K562 (cell line): ENCODE results near the gene KNCN. TPM values are rescaled to one million over a fixed set of nuclear protein-coding genes. Genes with fewer than 3 reads are reported as not detected.

Experiments
- DEAF1 ChIP-seq: fragments of 450-650 bp; formaldehyde crosslinking; IDR thresholded peaks from 2 replicates; pipeline ENCODE4 v1.4.0; 2020; ENCODE audit warnings: mild to moderate bottlenecking, moderate library complexity
- ESRRB ChIP-seq: fragments of 250-450 bp; sonication (Bioruptor Pico); IDR thresholded peaks from 2 replicates; pipeline ENCODE4 v1.5.0; 2020; ENCODE audit warnings: mild to moderate bottlenecking, moderate library complexity, borderline replicate concordance
- GATA2 ChIP-seq: sonication (generic); formaldehyde crosslinking; IDR thresholded peaks from 2 replicates; pipeline ENCODE4 v1.4.0; 2020; ENCODE audit warnings: mild to moderate bottlenecking, missing genetic modification reagents
- HDAC8 ChIP-seq: fragments of 450-650 bp; IDR thresholded peaks from 2 replicates; pipeline ENCODE4 v1.6.1; 2016; ENCODE audit warnings: mild to moderate bottlenecking, missing genetic modification characterization, moderate library complexity, missing compliant biosample characterization
- HIVEP1 ChIP-seq: fragments of 250-450 bp; sonication (Bioruptor Pico); IDR thresholded peaks from 2 replicates; pipeline ENCODE4 v1.4.0; 2020; ENCODE audit warnings: mild to moderate bottlenecking
- KHSRP ChIP-seq: fragments of 450-650 bp; IDR thresholded peaks from 2 replicates; pipeline ENCODE4 v1.6.1; 2017
- MAX ChIP-seq: sonication (generic); formaldehyde crosslinking; IDR thresholded peaks from 2 replicates; pipeline ENCODE4 v1.9.0; 2022; ENCODE audit warnings: mild to moderate bottlenecking, missing genetic modification reagents
- PHF20 ChIP-seq: fragments of 450-650 bp; IDR thresholded peaks from 2 replicates; pipeline ENCODE4 v1.6.1; 2018; ENCODE audit not compliant: partially characterized antibody
- RBM15 ChIP-seq: fragments of 200-400 bp; formaldehyde crosslinking; IDR thresholded peaks from 2 replicates; pipeline ENCODE4 v1.6.1; 2018; ENCODE audit warnings: mild to moderate bottlenecking, low read length, moderate library complexity; ENCODE audit not compliant: insufficient read depth
- RCOR1 ChIP-seq, 2 experiments: IDR thresholded peaks; 2 replicates each; pipeline ENCODE4 v1.6.1; 2012; ENCODE audit warnings: low read depth in 2 of 2, low read length in 2 of 2, borderline replicate concordance in 1 of 2, improper control_type of control experiment in 1 of 2
- RNF2 ChIP-seq: sonication (generic); IDR thresholded peaks from 2 replicates; pipeline ENCODE4 v1.6.1; 2016
- SMAD4 ChIP-seq: fragments of 250-450 bp; sonication (Bioruptor Pico); conservative IDR thresholded peaks from 2 replicates; pipeline ENCODE4 v1.8.0; 2021; ENCODE audit warnings: inconsistent platforms, mild to moderate bottlenecking, moderate library complexity
- SMARCC2 ChIP-seq: fragments of 450-650 bp; IDR thresholded peaks from 2 replicates; pipeline ENCODE4 v1.6.1; 2017; ENCODE audit warnings: antibody characterized with exemption, moderate library complexity, mild to moderate bottlenecking, low read depth
- STAG1 ChIP-seq: sonication (generic); formaldehyde crosslinking; IDR thresholded peaks from 2 replicates; pipeline ENCODE4 v1.5.0; 2020; ENCODE audit warnings: missing genetic modification reagents, borderline replicate concordance
- THAP7 ChIP-seq: fragments of 250-450 bp; sonication (Bioruptor Pico); IDR thresholded peaks from 2 replicates; pipeline ENCODE4 v1.5.0; 2021
- THRA ChIP-seq: fragments of 450-650 bp; IDR thresholded peaks from 2 replicates; pipeline ENCODE4 v1.6.1; 2017; ENCODE audit warnings: mild to moderate bottlenecking, moderate library complexity
- VEZF1 ChIP-seq: fragments of 200-800 bp; sonication (Bioruptor generic); IDR thresholded peaks from 2 replicates; pipeline ENCODE4 v1.6.1; 2017; ENCODE audit warnings: missing genetic modification characterization, missing compliant biosample characterization
- ZNF263 ChIP-seq: sonication (generic); formaldehyde crosslinking; IDR thresholded peaks from 2 replicates; pipeline ENCODE4 v1.8.0; 2022; ENCODE audit warnings: mild to moderate bottlenecking, missing genetic modification reagents, borderline replicate concordance
- ZNF431 ChIP-seq: sonication (generic); formaldehyde crosslinking; IDR thresholded peaks from 2 replicates; pipeline ENCODE4 v1.8.0; 2022; ENCODE audit warnings: mild to moderate bottlenecking, missing genetic modification reagents
- ZNF699 ChIP-seq: fragments of 250-450 bp; sonication (Bioruptor Pico); IDR thresholded peaks from 2 replicates; pipeline ENCODE4 v1.8.0; 2021; ENCODE audit warnings: mild to moderate bottlenecking, moderate library complexity; ENCODE audit not compliant: insufficient replicate concordance
- polyA plus RNA-seq, 8 experiments: library from polyadenylated mRNA; depleted of rRNA in 4 of 8; stranded (reverse) in 5 of 8; unstranded in 3 of 8; fragments of >200 nt; fragmentation: Nextera tagmentation in 2 of 8; fragmentation: Illumina TruSeq in 1 of 8; extraction: Ambion mirVana in 2 of 8; extraction: Trizol in 1 of 8; gene quantifications; 2 replicates each; pipeline versions ENCODE4 v1.2.1 to v1.2.3, GENCODE V29; 2011 to 2014; ENCODE audit warnings: inconsistent platforms in 1 of 8, missing spikeins in 1 of 8
- total RNA-seq, 7 experiments: library from RNA; depleted of rRNA in 6 of 7; stranded (reverse); fragments of >200 nt in 6 of 7; fragmentation: Illumina TruSeq in 2 of 7; extraction: Trizol in 2 of 7; gene quantifications; 2 replicates each; pipeline versions ENCODE4 v1.2.1 to v1.2.3, GENCODE V29; 2011 to 2021; ENCODE audit warnings: low replicate concordance in 1 of 7

KNCN gene
- total and polyA plus RNA-seq, 9 of the 15 experiments (the other 6 are each of a cell fraction or from before 2014, with no cell fraction given): not detected

- peak; percentile 43 to 93; a peak in 2 of 4 replicates for TF ChIP-seq RCOR1 (IDR thresholded peaks at IDR 0.05; ENCODE audit: borderline replicate concordance in 1 of 2, low read depth in 2 of 2, low read length in 2 of 2)
- peak; percentile 59; the same call in 1 of the 2 replicates for TF ChIP-seq ZNF263 (CRISPR knock-in tag)
- peak; percentile 68 for TF ChIP-seq MAX (CRISPR knock-in tag)
- TF ChIP-seq SMAD4 (CRISPR knock-in tag): 0 out of 2 replicates have a peak, but pooled peaks have one; percentile 49
- TF ChIP-seq KHSRP: no peak
- TF ChIP-seq VEZF1 (CRISPR knock-in tag): peak; percentile 78
- no peak; the same call in 1 of the 2 replicates for TF ChIP-seq RNF2
- no peak for TF ChIP-seq SMARCC2
- TF ChIP-seq STAG1: peak; percentile 96
- TF ChIP-seq ZNF699: no peak
- TF ChIP-seq RBM15: no peak
- TF ChIP-seq HDAC8 (tag): no peak
- TF ChIP-seq GATA2 (CRISPR knock-in tag): 0 out of 2 replicates have a peak, but pooled peaks have one; percentile 34
- no peak for TF ChIP-seq THRA
- TF ChIP-seq PHF20: no peak
- no peak for TF ChIP-seq ESRRB (CRISPR knock-in tag)
- no peak for TF ChIP-seq ZNF431 (CRISPR knock-in tag)
- no peak for TF ChIP-seq THAP7
- TF ChIP-seq DEAF1 (CRISPR knock-in tag): peak; percentile 100
- no peak for TF ChIP-seq HIVEP1 (CRISPR knock-in tag)
Measured at GRCh38 chr1:46527474-46528296, 23.8 kb downstream of the KNCN start (continued).
